ENCODE results near the gene TRMT13.

- TF ChIP-seq, protein P1, sequence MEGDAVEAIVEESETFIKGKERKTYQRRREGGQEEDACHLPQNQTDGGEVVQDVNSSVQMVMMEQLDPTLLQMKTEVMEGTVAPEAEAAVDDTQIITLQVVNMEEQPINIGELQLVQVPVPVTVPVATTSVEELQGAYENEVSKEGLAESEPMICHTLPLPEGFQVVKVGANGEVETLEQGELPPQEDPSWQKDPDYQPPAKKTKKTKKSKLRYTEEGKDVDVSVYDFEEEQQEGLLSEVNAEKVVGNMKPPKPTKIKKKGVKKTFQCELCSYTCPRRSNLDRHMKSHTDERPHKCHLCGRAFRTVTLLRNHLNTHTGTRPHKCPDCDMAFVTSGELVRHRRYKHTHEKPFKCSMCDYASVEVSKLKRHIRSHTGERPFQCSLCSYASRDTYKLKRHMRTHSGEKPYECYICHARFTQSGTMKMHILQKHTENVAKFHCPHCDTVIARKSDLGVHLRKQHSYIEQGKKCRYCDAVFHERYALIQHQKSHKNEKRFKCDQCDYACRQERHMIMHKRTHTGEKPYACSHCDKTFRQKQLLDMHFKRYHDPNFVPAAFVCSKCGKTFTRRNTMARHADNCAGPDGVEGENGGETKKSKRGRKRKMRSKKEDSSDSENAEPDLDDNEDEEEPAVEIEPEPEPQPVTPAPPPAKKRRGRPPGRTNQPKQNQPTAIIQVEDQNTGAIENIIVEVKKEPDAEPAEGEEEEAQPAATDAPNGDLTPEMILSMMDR (IDR thresholded peaks at IDR 0.05), result no peak
- no peak for TF ChIP-seq POLR2A (IDR thresholded peaks at IDR 0.05)
Measured at GRCh38 chr1:100100202-100100601, 32.8 kb upstream of the TRMT13 start.

Measured in uterus (tissue), 2 donors.